Umbilical cord (tissue), 2 donors: ENCODE results near the gene CSTPP1. TPM values are rescaled to one million over a fixed set of nuclear protein-coding genes. Genes with fewer than 3 reads are reported as not detected.
"Not testable (repeated sequence)": the region's sequence is repeated elsewhere in the genome, so short reads cannot be mapped to it uniquely, and the experiment has no call there.

ENCODE experiments used
- DNase-seq: peaks from one replicate; pipeline ENCODE4 v3.0.0-alpha.2; 2015; ENCODE audit warnings: low spot score
- total RNA-seq: library from RNA; depleted of rRNA; stranded (reverse); fragments of >200 nt; gene quantifications from one replicate; pipeline ENCODE4 v1.2.3, GENCODE V29; 2014; ENCODE audit warnings: low replicate concordance; ENCODE audit not compliant: insufficient read depth

Gene CSTPP1
- total RNA-seq, 1 donor from 2014 or later, result 51.8 TPM

- DNase-seq, result no peak
Observed at GRCh38 chr11:47178737-47179654, 242.4 kb downstream of the CSTPP1 start.

- no peak for DNase-seq
Observed at GRCh38 chr11:47179655-47179991, 243.1 kb downstream of the CSTPP1 start.

- no peak for DNase-seq
Observed at GRCh38 chr11:47180006-47180787, 243.6 kb downstream of the CSTPP1 start.

GRCh38 chr11:47181271-47181670, 244.7 kb downstream of the CSTPP1 start:
- no peak for DNase-seq

GRCh38 chr11:47182380-47182779, 245.8 kb downstream of the CSTPP1 start:
- DNase-seq, result no peak

GRCh38 chr11:47183031-47183856, 246.7 kb downstream of the CSTPP1 start:
- DNase-seq, result no peak

GRCh38 chr11:47183969-47184368, 247.4 kb downstream of the CSTPP1 start:
- no peak for DNase-seq

- DNase-seq, result peak; percentile 74
Observed at GRCh38 chr11:47184711-47185304, 248.2 kb downstream of the CSTPP1 start.

- peak; percentile 87 for DNase-seq
Observed at GRCh38 chr11:47185305-47186075, 248.9 kb downstream of the CSTPP1 start.

GRCh38 chr11:47186076-47186699, 249.6 kb downstream of the CSTPP1 start, which contains the start of gene PACSIN3:
TSS of gene PACSIN3 (minus strand) at chr11:47186434. CDS start at chr11:47182727, 3,707 bp downstream.
- DNase-seq, result peak; percentile 57

- peak; percentile 73 for DNase-seq
Observed at GRCh38 chr11:47186700-47187695, 250.4 kb downstream of the CSTPP1 start.

GRCh38 chr11:47187723-47188122, 251.2 kb downstream of the CSTPP1 start:
- no peak for DNase-seq

GRCh38 chr11:47188259-47188658, 251.7 kb downstream of the CSTPP1 start:
- peak; percentile 42 for DNase-seq

GRCh38 chr11:47189100-47189834, 252.7 kb downstream of the CSTPP1 start:
- peak; percentile 75 for DNase-seq

GRCh38 chr11:47191137-47191536, 254.6 kb downstream of the CSTPP1 start:
- DNase-seq, result not testable (repeated sequence)

- no peak for DNase-seq
Observed at GRCh38 chr11:47192111-47192510, 255.6 kb downstream of the CSTPP1 start.

GRCh38 chr11:47198161-47198560, 261.6 kb downstream of the CSTPP1 start:
- not testable (repeated sequence) for DNase-seq

GRCh38 chr11:47201015-47201414, 264.5 kb downstream of the CSTPP1 start:
- no peak for DNase-seq
